GM23338 (cell line): ENCODE results near the gene SMCR8. TPM values are rescaled to one million over a fixed set of nuclear protein-coding genes. Genes with fewer than 3 reads are reported as not detected.
"Not testable (repeated sequence)": the region's sequence is repeated elsewhere in the genome, so short reads cannot be mapped to it uniquely, and the experiment has no call there.

ENCODE experiments used
- ATAC-seq: fragments of 200-7000 bp; cut with Tn5 transposase; 3 replicates; pipeline ENCODE4 v1.9.1; 2020
- DNase-seq: peaks from one replicate; pipeline ENCODE4 v3.0.0-alpha.2; 2015; ENCODE audit warnings: low spot score
- H2AFZ ChIP-seq: fragments of 200-600 bp; sonication (generic); 2 replicates; pipeline ENCODE4 v1.8.0; 2016; ENCODE audit warnings: antibody characterized with exemption, mild to moderate bottlenecking, moderate library complexity
- H3F3A ChIP-seq: fragments of 200-600 bp; sonication (generic); replicated peaks from 2 replicates; pipeline ENCODE4 v1.8.0; 2017; ENCODE audit warnings: antibody characterized with exemption, mixed run types, low read depth
- H3K27ac ChIP-seq: fragments of 200-600 bp; sonication (generic); 2 replicates; pipeline ENCODE4 v1.6.1; 2016; ENCODE audit warnings: low read depth
- H3K27me3 ChIP-seq: fragments of 200-600 bp; sonication (generic); 2 replicates; pipeline ENCODE4 v1.8.0; 2016; ENCODE audit warnings: mild to moderate bottlenecking, mixed run types, moderate library complexity; ENCODE audit not compliant: insufficient read depth
- H3K36me3 ChIP-seq: fragments of 200-600 bp; sonication (generic); 2 replicates; pipeline ENCODE4 v1.8.0; 2016; ENCODE audit warnings: mild to moderate bottlenecking; ENCODE audit not compliant: insufficient read depth
- H3K4me1 ChIP-seq: fragments of 200-600 bp; sonication (generic); 2 replicates; pipeline ENCODE4 v1.8.0; 2016; ENCODE audit warnings: mild to moderate bottlenecking, moderate library complexity; ENCODE audit not compliant: insufficient read depth
- H3K4me2 ChIP-seq: fragments of 200-600 bp; sonication (generic); 2 replicates; pipeline ENCODE4 v1.7.1; 2017; ENCODE audit warnings: mixed run types
- H3K4me3 ChIP-seq: fragments of 200-600 bp; sonication (generic); 2 replicates; pipeline ENCODE4 v1.6.1; 2016; ENCODE audit warnings: mixed run types
- H3K79me2 ChIP-seq: fragments of 200-600 bp; sonication (generic); replicated peaks from 2 replicates; pipeline ENCODE4 v1.8.0; 2017; ENCODE audit warnings: mild to moderate bottlenecking; ENCODE audit not compliant: insufficient read depth
- H3K9me2 ChIP-seq: fragments of 200-600 bp; sonication (generic); 2 replicates; pipeline ENCODE4 v1.8.0; 2017; ENCODE audit not compliant: insufficient read depth
- H4K20me1 ChIP-seq: fragments of 200-600 bp; sonication (generic); replicated peaks from 2 replicates; pipeline ENCODE4 v1.8.0; 2017; ENCODE audit warnings: mild to moderate bottlenecking; ENCODE audit not compliant: insufficient read depth
- H3K27ac Mint-ChIP-seq: 2 replicates; pipeline ENCODE4 v1.8.0; 2020; ENCODE audit warnings: inconsistent platforms, mild to moderate bottlenecking, moderate library complexity, mixed read lengths
- H3K27me3 Mint-ChIP-seq: 3 replicates; pipeline ENCODE4 v1.8.0; 2022; ENCODE audit warnings: low read depth, mild to moderate bottlenecking, moderate library complexity, mixed read lengths, inconsistent platforms; ENCODE audit not compliant: insufficient read depth, poor library complexity
- H3K36me3 Mint-ChIP-seq: 3 replicates; pipeline ENCODE4 v1.8.0; 2021; ENCODE audit warnings: low read depth, mild to moderate bottlenecking, inconsistent platforms, moderate library complexity, mixed read lengths
- H3K4me1 Mint-ChIP-seq: 3 replicates; pipeline ENCODE4 v1.8.0; 2020; ENCODE audit warnings: mild to moderate bottlenecking, inconsistent platforms, mixed read lengths
- H3K4me3 Mint-ChIP-seq: 3 replicates; pipeline ENCODE4 v1.8.0; 2021; ENCODE audit warnings: moderate library complexity, mild to moderate bottlenecking, inconsistent platforms, mixed read lengths
- H3K9me3 Mint-ChIP-seq: 3 replicates; pipeline ENCODE4 v1.8.0; 2020; ENCODE audit warnings: moderate library complexity, mild to moderate bottlenecking, inconsistent platforms, mixed read lengths
- CTCF ChIP-seq, 2 experiments: fragments of 200-600 bp in 1 of 2; sonication (generic) in 1 of 2; conservative IDR thresholded peaks; 2 replicates each; pipeline versions ENCODE4 v1.5.1 to v1.6.1; 2016 to 2017; ENCODE audit warnings: antibody characterized with exemption in 2 of 2, low read depth in 2 of 2, mild to moderate bottlenecking in 2 of 2, moderate library complexity in 1 of 2
- EZH2 ChIP-seq: fragments of 200-600 bp; sonication (generic); IDR thresholded peaks from one replicate; pipeline ENCODE4 v1.8.0; 2017; ENCODE audit warnings: antibody characterized with exemption, mild to moderate bottlenecking, low read depth; ENCODE audit not compliant: unreplicated experiment
- POLR2AphosphoS5 ChIP-seq: IDR thresholded peaks from 2 replicates; pipeline ENCODE4 v1.6.1; 2016; ENCODE audit warnings: antibody characterized with exemption, low read depth
- STAT1 ChIP-seq: IDR thresholded peaks from one replicate; pipeline ENCODE4 v1.6.1; 2016; ENCODE audit warnings: antibody characterized with exemption; ENCODE audit not compliant: unreplicated experiment
- ZNF114 ChIP-seq: fragments of 250-450 bp; sonication (Bioruptor Pico); IDR thresholded peaks from 2 replicates; pipeline ENCODE4 v1.5.0; 2020; ENCODE audit warnings: mild to moderate bottlenecking, moderate library complexity
- ZNF462 ChIP-seq: fragments of 250-450 bp; sonication (Bioruptor Pico); IDR thresholded peaks from 2 replicates; pipeline ENCODE4 v1.5.0; 2020; ENCODE audit warnings: mild to moderate bottlenecking, moderate library complexity
- polyA plus RNA-seq: library from polyadenylated mRNA; unstranded; fragments of >200 nt; fragmentation: Nextera tagmentation; extraction: Ambion mirVana; gene quantifications from 2 replicates; pipeline ENCODE4 v1.2.1, GENCODE V29; 2016
- total RNA-seq: library from RNA; depleted of rRNA; stranded (reverse); fragments of >200 nt; shearing (Covaris generic); gene quantifications from 2 replicates; pipeline ENCODE4 v1.2.3, GENCODE V29; 2014

SMCR8 gene
- total and polyA plus RNA-seq, 2 experiments from 2014 or later, result 1.5 to 20.1 TPM

GRCh38 chr17:18291718-18292540, 23.2 kb upstream of the SMCR8 start:
- Mint-ChIP-seq H3K27me3 (peaks cover 13% of the 10 kb centered on the region), H3K4me1 (no peaks in the 10 kb centered on the region), H3K9me3 (no peaks in the 10 kb centered on the region; the same call in 2 of the 3 replicates), H3K4me3 (no peak overlapping the region), H3K36me3 (peaks cover 88% of the 10 kb centered on the region), H3K27ac (no peak overlapping the region)
- no peaks in the 10 kb centered on the region for H3K4me1 ChIP-seq
- ATAC-seq, result no peak
- H3K27ac ChIP-seq, result no peak overlapping the region
- 0 out of 2 replicates have a peak, but pooled peaks cover 4% of the 10 kb centered on the region for H3F3A ChIP-seq
- peaks cover 55% of the 10 kb centered on the region for H3K36me3 ChIP-seq
- H3K79me2 ChIP-seq, result no peaks in the 10 kb centered on the region
- H2AFZ ChIP-seq, result no peak overlapping the region
- no peaks in the 10 kb centered on the region for H3K9me2 ChIP-seq
- no peaks in the 10 kb centered on the region for H3K27me3 ChIP-seq
- peaks cover 13% of the 10 kb centered on the region; the same call in 1 of the 2 replicates for H4K20me1 ChIP-seq
- H3K4me3 ChIP-seq, result no peak overlapping the region
- H3K4me2 ChIP-seq, result no peak overlapping the region
- no peak for TF ChIP-seq EZH2
- DNase-seq, result no peak

- not testable (repeated sequence) for H3K27me3 ChIP-seq, H3K9me2 ChIP-seq, H3K4me3 Mint-ChIP-seq, DNase-seq, H2AFZ ChIP-seq, ATAC-seq, H3K79me2 ChIP-seq, H3K27ac ChIP-seq, H3K4me1 Mint-ChIP-seq, H3K27me3 Mint-ChIP-seq, H3K27ac Mint-ChIP-seq, H3F3A ChIP-seq, H3K9me3 Mint-ChIP-seq, H3K4me1 ChIP-seq, H3K4me2 ChIP-seq, H3K4me3 ChIP-seq
- peaks cover 85% of the 10 kb centered on the region for H3K36me3 Mint-ChIP-seq
- Histone ChIP-seq H3K36me3 (peaks cover 61% of the 10 kb centered on the region), H4K20me1 (peaks cover 26% of the 10 kb centered on the region)
Measured at GRCh38 chr17:18298061-18298460, 17.0 kb upstream of the SMCR8 start.

- no peaks in the 10 kb centered on the region for H3K9me3 Mint-ChIP-seq
- DNase-seq, result no peak
- Histone ChIP-seq H4K20me1 (peaks cover 32% of the 10 kb centered on the region), H2AFZ (no peak overlapping the region), H3F3A (no peaks in the 10 kb centered on the region), H3K36me3 (peaks cover 68% of the 10 kb centered on the region), H3K4me3 (no peak overlapping the region), H3K9me2 (no peaks in the 10 kb centered on the region), H3K27ac (no peak overlapping the region), H3K79me2 (no peaks in the 10 kb centered on the region), H3K4me2 (no peak overlapping the region), H3K4me1 (no peaks in the 10 kb centered on the region), H3K27me3 (no peaks in the 10 kb centered on the region)
- no peaks in the 10 kb centered on the region for H3K4me1 Mint-ChIP-seq
- H3K4me3 Mint-ChIP-seq, result no peak overlapping the region
- H3K27me3 Mint-ChIP-seq, result no peaks in the 10 kb centered on the region
- ATAC-seq, result no peak
- H3K27ac Mint-ChIP-seq, result no peak overlapping the region
- peaks cover 84% of the 10 kb centered on the region for H3K36me3 Mint-ChIP-seq
- TF ChIP-seq STAT1, result no peak
- TF ChIP-seq POLR2AphosphoS5, result no peak
- no peak for TF ChIP-seq ZNF114 (CRISPR knock-in tag)
- no peak for TF ChIP-seq CTCF (conservative IDR thresholded peaks at IDR 0.05; ENCODE audit: low read depth in 2 of 2)
- TF ChIP-seq ZNF462 (CRISPR knock-in tag), result no peak
- TF ChIP-seq EZH2, result no peak
Measured at GRCh38 chr17:18300725-18301480, 14.2 kb upstream of the SMCR8 start.
